DND-41 (cell line): Measurements from ENCODE around the gene ZNF106.

Experiments used
- CTCF ChIP-seq: IDR thresholded peaks from 2 replicates; pipeline ENCODE4 v1.5.1; 2012; ENCODE audit warnings: borderline replicate concordance, low read length, moderate library complexity, mild to moderate bottlenecking; ENCODE audit not compliant: poor library complexity, severe bottlenecking; ENCODE audit errors: extremely low read depth
- EZH2 ChIP-seq: IDR thresholded peaks from 3 replicates; pipeline ENCODE4 v1.6.1; 2012; ENCODE audit warnings: borderline replicate concordance, low read depth, mild to moderate bottlenecking, moderate library complexity, low read length, inconsistent platforms; ENCODE audit not compliant: severe bottlenecking

- TF ChIP-seq CTCF (no peak), EZH2 (no peak)
Observed at GRCh38 chr15:42408178-42408577, 82.8 kb downstream of the ZNF106 start.
